Medulla oblongata (tissue), 1 donor: ENCODE data around the gene NOTUM.
"Not testable (repeated sequence)": the region's sequence is repeated elsewhere in the genome, so short reads cannot be mapped to it uniquely, and the experiment has no call there.

ENCODE experiments used
- DNase-seq: peaks from one replicate; pipeline ENCODE4 v3.0.0-alpha.2; 2015; ENCODE audit errors: extremely low spot score

NOTUM gene

GRCh38 chr17:81924557-81925532, 36.1 kb downstream of the NOTUM start:
- DNase-seq: no peak

GRCh38 chr17:81923302-81924260, 37.4 kb downstream of the NOTUM start:
- DNase-seq: peak; percentile 76

- DNase-seq: no peak
Observed at GRCh38 chr17:81922566-81923301, 38.3 kb downstream of the NOTUM start.

DNA sequence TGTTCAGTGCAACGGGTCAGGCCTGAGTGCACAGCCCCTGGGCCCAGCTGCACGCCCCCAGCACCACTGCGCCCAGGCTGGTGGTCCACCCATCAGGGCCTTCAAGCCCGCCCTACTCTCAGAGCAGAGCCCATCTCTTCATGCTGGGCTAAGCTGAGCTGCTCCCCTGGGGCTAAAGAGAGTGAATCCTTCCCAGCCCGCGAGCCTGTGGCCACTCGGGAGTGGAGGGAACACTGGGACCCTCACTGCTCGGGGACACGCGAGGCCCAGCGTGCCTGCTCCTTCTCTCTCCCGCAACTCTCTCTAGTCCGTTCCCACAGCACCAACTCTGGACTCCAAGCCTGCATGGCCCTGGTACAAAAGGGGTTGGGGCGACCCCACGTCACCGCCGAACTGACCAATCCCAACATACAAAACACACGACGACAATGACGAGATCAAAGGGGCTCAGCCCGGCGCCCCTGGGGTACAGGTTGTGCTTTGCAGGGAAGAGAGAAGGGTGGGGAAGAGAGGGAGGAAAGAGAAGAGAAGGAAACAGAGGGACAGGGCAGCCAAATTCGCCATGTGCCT, 38.9 kb downstream of the NOTUM start:
- no peak for DNase-seq

GRCh38 chr17:81921537-81921862, 39.5 kb downstream of the NOTUM start:
- no peak for DNase-seq

GRCh38 chr17:81920612-81921536, 40.1 kb downstream of the NOTUM start:
- no peak for DNase-seq

DNA sequence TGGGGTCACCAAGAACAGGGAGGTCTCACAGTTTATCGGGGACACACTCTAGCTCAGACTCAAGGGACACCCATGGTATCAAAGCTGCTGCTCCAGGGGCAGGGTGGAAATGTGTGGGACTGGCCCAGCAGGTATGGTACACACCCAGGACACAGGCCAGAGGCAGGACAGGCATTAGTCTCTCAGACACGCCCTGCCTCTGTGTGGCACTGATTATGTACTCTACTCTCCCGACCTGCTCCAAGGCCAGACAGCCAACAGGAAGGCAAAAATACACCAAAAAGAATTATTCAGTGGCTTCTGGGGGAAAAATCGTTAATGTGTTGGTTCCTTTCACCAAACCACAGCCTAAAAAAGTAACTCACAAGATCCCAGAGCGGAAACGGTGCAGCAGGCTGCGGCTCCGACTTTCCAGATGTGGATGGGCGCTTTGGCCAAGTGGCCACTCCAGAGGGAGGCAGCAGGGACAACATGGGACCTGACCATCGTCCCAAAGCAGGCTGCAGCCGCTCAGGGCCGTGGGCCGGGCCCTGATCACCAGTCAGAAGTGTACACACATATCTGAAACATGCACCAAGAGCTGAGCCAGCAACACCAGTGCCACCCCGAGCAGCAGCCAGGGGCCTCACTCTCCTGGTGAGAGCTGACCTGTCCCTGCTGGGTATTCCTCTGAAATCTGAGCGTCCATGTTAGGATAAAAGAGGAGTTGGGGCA, 42.0 kb downstream of the NOTUM start:
- DNase-seq: no peak

GRCh38 chr17:81918333-81918669, 42.7 kb downstream of the NOTUM start:
- not testable (repeated sequence) for DNase-seq

DNA sequence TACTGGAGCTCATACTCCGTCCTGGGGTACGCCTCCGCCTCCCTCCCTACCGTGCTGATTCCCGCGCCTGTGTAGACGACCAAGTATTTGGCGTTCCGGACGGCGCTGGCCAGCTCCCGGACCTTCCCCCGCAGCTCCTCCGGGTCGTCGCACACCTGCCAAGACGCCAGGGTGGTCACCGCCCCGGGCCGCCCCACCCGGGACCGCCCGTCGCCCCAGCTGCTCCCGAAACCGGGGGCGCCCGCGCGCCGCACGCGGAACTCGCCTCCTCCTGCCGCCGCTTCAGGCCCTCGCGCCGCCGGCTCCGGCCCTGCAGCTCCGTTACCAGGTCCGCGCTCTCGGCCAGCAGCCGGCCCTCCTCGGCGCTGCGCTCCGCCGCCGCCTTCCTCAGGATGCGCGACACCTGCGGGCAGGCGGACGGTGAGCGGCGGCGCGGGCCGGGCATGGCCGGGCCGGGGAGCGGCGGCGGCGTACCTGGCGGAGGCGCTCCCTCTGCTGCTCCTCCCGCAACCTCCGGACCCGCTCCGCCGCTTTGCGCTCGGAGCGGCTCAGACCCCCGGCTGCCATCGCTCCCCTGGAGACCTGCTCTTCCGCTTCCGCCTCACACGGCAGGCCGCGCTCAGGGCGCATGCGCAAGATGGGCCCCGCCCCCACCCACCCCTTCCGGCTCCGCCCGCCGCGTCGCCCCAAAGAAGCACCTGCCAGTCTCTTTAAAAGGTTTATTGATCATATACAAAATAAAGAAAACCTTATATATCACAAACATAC, 43.2 kb downstream of the NOTUM start, which contains the start of gene SIRT7:
TSS of gene SIRT7 (minus strand) at position 612 of the 768 bp plus-strand sequence. CDS start at position 567, 45 bp downstream.
- DNase-seq: peak; percentile 84

DNA sequence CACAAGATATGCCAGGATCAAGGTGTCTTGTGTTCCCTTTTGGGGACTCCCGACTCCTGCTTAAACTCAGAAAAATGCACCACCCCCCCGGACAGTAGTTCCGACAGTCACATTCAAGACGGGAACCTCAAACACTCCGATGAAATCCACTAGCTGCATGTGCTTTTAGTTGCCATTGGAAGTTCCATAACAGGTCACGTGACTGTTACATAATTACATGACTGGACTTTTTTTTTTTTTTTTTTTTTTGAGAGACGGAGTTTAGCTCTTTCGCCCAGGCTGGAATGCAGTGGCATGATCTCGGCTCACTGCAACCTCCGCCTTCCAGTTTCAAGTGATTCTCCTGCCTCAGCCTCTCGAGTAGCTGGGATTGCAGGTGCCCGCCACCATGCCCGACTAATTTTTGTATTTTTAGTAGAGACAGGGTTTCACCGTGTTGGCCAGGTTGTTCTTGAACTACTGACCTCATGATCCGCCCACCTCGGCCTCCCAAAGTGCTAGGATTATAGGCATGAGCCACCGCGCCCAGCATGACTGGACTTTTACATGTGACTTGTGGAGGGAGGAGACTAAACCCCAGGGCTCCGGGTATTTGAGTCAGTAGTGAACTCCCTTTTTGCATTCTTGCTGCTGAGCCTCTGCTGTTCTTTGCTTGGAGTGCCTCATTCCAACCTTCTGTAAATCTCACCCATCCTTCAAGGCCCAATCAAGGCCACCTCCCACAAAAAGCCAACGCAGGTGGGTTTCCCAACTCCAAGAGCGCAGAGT, 44.6 kb downstream of the NOTUM start:
- DNase-seq: no peak

GRCh38 chr17:81915331-81915730, 45.7 kb downstream of the NOTUM start:
- DNase-seq: no peak

- DNase-seq: no peak
Observed at GRCh38 chr17:81914103-81914850, 46.7 kb downstream of the NOTUM start.

GRCh38 chr17:81913394-81914102, 47.4 kb downstream of the NOTUM start:
- no peak for DNase-seq

- DNase-seq: no peak
Observed at GRCh38 chr17:81912441-81913309, 48.3 kb downstream of the NOTUM start.

- DNase-seq: no peak
Observed at GRCh38 chr17:81911969-81912368, 49.0 kb downstream of the NOTUM start.
